Muscle layer of colon (tissue), 2 donors: ENCODE data around the gene UBXN4.

Experiments used
- H3K27ac ChIP-seq: one replicate; pipeline ENCODE4 v1.7.0; 2013; ENCODE audit warnings: low read depth, mild to moderate bottlenecking, low read length, moderate library complexity
- H3K27me3 ChIP-seq, 2 donors: one replicate each; pipeline ENCODE4 v1.7.0; 2013; ENCODE audit warnings: low read length in 2 of 2, mild to moderate bottlenecking in 2 of 2; ENCODE audit not compliant: insufficient read depth in 2 of 2, control insufficient read depth in 1 of 2
- H3K36me3 ChIP-seq: one replicate; pipeline ENCODE4 v1.7.0; 2013; ENCODE audit warnings: mild to moderate bottlenecking, low read length; ENCODE audit not compliant: insufficient read depth
- H3K4me1 ChIP-seq: one replicate; pipeline ENCODE4 v1.7.0; 2013; ENCODE audit warnings: mild to moderate bottlenecking, low read length; ENCODE audit not compliant: insufficient read depth
- H3K4me3 ChIP-seq, 2 donors: one replicate each; pipeline ENCODE4 v1.7.0; 2013; ENCODE audit warnings: low read length in 2 of 2, low read depth in 1 of 2, mild to moderate bottlenecking in 1 of 2, moderate library complexity in 1 of 2
- H3K9ac ChIP-seq: one replicate; pipeline ENCODE4 v1.7.0; 2013; ENCODE audit warnings: low read length
- H3K9me3 ChIP-seq: one replicate; pipeline ENCODE4 v1.7.0; 2013; ENCODE audit warnings: mild to moderate bottlenecking, low read length
- donor health status: abdominal sarcoma.
- donor health status: Adenocarcinoma of cecum.

The UBXN4 gene

GRCh38 chr2:135831180-135831812 is 89.6 kb downstream of the UBXN4 start:
- Histone ChIP-seq H3K4me3 (no peak overlapping the region), H3K27me3 (no peaks in the 10 kb centered on the region), H3K9ac (no peak overlapping the region), H3K4me1 (no peaks in the 10 kb centered on the region), H3K27ac (no peak overlapping the region), H3K36me3 (no peaks in the 10 kb centered on the region), H3K9me3 (no peaks in the 10 kb centered on the region)

GRCh38 chr2:135832891-135833290 is 91.2 kb downstream of the UBXN4 start:
- H3K27me3 ChIP-seq = no peaks in the 10 kb centered on the region
- no peak overlapping the region for H3K9ac ChIP-seq
- H3K27ac ChIP-seq = no peak overlapping the region
- H3K4me1 ChIP-seq = no peaks in the 10 kb centered on the region
- no peaks in the 10 kb centered on the region for H3K9me3 ChIP-seq
- no peak overlapping the region for H3K4me3 ChIP-seq
- H3K36me3 ChIP-seq = no peaks in the 10 kb centered on the region
